H1 (cell line): ENCODE results near the gene CDC42SE1. TPM values are rescaled to one million over a fixed set of nuclear protein-coding genes. Genes with fewer than 3 reads are reported as not detected.

Experiments
- CHD7 ChIP-seq: fragments of 300-600 bp; sonication (generic); IDR thresholded peaks from 2 replicates; pipeline ENCODE4 v1.7.1; 2012; ENCODE audit warnings: low read length, moderate library complexity, mild to moderate bottlenecking, inconsistent platforms; ENCODE audit not compliant: insufficient replicate concordance
- SUZ12 ChIP-seq: fragments of 200-600 bp; sonication (generic); IDR thresholded peaks from 2 replicates; pipeline ENCODE4 v1.6.1; 2012; ENCODE audit warnings: mild to moderate bottlenecking, inconsistent platforms, low read length, moderate library complexity, mixed read lengths
- polyA plus RNA-seq, 7 experiments: library from polyadenylated mRNA; depleted of rRNA in 3 of 7; stranded (reverse) in 5 of 7; unstranded in 2 of 7; fragments of >200 nt in 5 of 7; fragments of 200-250 nt in 2 of 7; gene quantifications; 1 replicate in 5 of 7; 2 replicates in 1 of 7; 4 replicates in 1 of 7; pipeline versions ENCODE4 v1.2.1 to v1.2.3, GENCODE V29; 2011 to 2013; ENCODE audit warnings: missing spikeins in 2 of 7, mixed read lengths in 2 of 7
- total RNA-seq: library from RNA; stranded (reverse); fragmentation: NEBNext Ultra II Directional; extraction: Animal tissue kit (Norgen Biotek cat#: 25700); gene quantifications from 2 replicates; pipeline ENCODE4 v1.2.1, GENCODE V29; 2021

The CDC42SE1 gene
- total and polyA plus RNA-seq, 2 of the 8 experiments (the other 6 are each of a cell fraction or from before 2014, with no cell fraction given), result 30.5 to 74.1 TPM

GRCh38 chr1:151012684-151013471 lies 46.5 kb downstream of the CDC42SE1 start (continued):
- TF ChIP-seq CHD7 (no peak), SUZ12 (no peak)
